ENCODE data around the gene SLC6A4. TPM values are rescaled to one million over a fixed set of nuclear protein-coding genes. Genes with fewer than 3 reads are reported as not detected.

The SLC6A4 gene
- total and polyA plus RNA-seq, 10 of the 15 experiments (the other 5 are each of a cell fraction or from before 2014, with no cell fraction given) = 5.3 to 20.6 (median 10.1) TPM

GRCh38 chr17:30196504-30196903, 39.0 kb downstream of the SLC6A4 start (continued):
- TF ChIP-seq, protein P1, sequence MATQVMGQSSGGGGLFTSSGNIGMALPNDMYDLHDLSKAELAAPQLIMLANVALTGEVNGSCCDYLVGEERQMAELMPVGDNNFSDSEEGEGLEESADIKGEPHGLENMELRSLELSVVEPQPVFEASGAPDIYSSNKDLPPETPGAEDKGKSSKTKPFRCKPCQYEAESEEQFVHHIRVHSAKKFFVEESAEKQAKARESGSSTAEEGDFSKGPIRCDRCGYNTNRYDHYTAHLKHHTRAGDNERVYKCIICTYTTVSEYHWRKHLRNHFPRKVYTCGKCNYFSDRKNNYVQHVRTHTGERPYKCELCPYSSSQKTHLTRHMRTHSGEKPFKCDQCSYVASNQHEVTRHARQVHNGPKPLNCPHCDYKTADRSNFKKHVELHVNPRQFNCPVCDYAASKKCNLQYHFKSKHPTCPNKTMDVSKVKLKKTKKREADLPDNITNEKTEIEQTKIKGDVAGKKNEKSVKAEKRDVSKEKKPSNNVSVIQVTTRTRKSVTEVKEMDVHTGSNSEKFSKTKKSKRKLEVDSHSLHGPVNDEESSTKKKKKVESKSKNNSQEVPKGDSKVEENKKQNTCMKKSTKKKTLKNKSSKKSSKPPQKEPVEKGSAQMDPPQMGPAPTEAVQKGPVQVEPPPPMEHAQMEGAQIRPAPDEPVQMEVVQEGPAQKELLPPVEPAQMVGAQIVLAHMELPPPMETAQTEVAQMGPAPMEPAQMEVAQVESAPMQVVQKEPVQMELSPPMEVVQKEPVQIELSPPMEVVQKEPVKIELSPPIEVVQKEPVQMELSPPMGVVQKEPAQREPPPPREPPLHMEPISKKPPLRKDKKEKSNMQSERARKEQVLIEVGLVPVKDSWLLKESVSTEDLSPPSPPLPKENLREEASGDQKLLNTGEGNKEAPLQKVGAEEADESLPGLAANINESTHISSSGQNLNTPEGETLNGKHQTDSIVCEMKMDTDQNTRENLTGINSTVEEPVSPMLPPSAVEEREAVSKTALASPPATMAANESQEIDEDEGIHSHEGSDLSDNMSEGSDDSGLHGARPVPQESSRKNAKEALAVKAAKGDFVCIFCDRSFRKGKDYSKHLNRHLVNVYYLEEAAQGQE (IDR thresholded peaks at IDR 0.05; ENCODE audit: low read depth, low read length) = no peak
- TF ChIP-seq BACH1 (IDR thresholded peaks at IDR 0.05; ENCODE audit: borderline replicate concordance) = no peak
- TF ChIP-seq, protein P2, sequence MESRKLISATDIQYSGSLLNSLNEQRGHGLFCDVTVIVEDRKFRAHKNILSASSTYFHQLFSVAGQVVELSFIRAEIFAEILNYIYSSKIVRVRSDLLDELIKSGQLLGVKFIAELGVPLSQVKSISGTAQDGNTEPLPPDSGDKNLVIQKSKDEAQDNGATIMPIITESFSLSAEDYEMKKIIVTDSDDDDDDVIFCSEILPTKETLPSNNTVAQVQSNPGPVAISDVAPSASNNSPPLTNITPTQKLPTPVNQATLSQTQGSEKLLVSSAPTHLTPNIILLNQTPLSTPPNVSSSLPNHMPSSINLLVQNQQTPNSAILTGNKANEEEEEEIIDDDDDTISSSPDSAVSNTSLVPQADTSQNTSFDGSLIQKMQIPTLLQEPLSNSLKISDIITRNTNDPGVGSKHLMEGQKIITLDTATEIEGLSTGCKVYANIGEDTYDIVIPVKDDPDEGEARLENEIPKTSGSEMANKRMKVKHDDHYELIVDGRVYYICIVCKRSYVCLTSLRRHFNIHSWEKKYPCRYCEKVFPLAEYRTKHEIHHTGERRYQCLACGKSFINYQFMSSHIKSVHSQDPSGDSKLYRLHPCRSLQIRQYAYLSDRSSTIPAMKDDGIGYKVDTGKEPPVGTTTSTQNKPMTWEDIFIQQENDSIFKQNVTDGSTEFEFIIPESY (IDR thresholded peaks at IDR 0.05) = no peak

- FAIRE-seq = no peak
- intact Hi-C loops (cut with micrococcal nuclease; ENCODE audit: unreplicated experiment) = no loop called here
- SMC1A ChIA-PET (ENCODE audit: uncharacterized antibody, unreplicated experiment) = interaction anchor here (0.7 to 2.9 kb wide), 5 partner anchors 12 to 85 kb away, joined by 3 to 9 read pairs (median 3); no protein-coding TSS in a partner anchor
- Histone ChIP-seq H3K36me3 (ENCODE audit: control insufficient read depth in 2 of 2, insufficient read depth in 2 of 2, low read length in 1 of 2) (no peaks in the 10 kb centered on the region; a peak in 1 of 4 replicates), H4K20me1 (ENCODE audit: control insufficient read depth, insufficient read depth) (no peaks in the 10 kb centered on the region), H3K4me1 (ENCODE audit: control insufficient read depth, insufficient read depth, low read length) (no peaks in the 10 kb centered on the region), H3K4me2 (ENCODE audit: control insufficient read depth, insufficient read depth) (no peak overlapping the region), H3K4me3 (no peak overlapping the region), H3K27ac (ENCODE audit: control insufficient read depth, insufficient read depth) (no peak overlapping the region), H3K9ac (ENCODE audit: control insufficient read depth, insufficient read depth, low read length) (no peak overlapping the region), H3K27me3 (replicated peaks in 1 of 2; ENCODE audit: control insufficient read depth in 2 of 2, insufficient read depth in 2 of 2, low read length in 1 of 2) (no peaks in the 10 kb centered on the region), H3K9me3 (replicated peaks; ENCODE audit: control insufficient read depth, insufficient read depth, low read length) (no peaks in the 10 kb centered on the region), H3K79me2 (ENCODE audit: control insufficient read depth, insufficient read depth, low read length) (no peaks in the 10 kb centered on the region), H2AFZ (ENCODE audit: control insufficient read depth, low read depth, low read length) (no peak overlapping the region)
- no peak for ATAC-seq
- RAD21 ChIA-PET (ENCODE audit: unreplicated experiment) = interaction anchor here (0.8 to 1.4 kb wide), 3 partner anchors 66 to 149 kb away, joined by 3 to 4 read pairs (median 3); no protein-coding TSS in a partner anchor
- WGBS (ENCODE audit: insufficient coverage, insufficient replicate concordance, low lambda C conversion rate, missing lambda C conversion rate) = 78% methylated on average over 2 of the region's 2 CpGs
- no peak for DNase-seq (ENCODE audit: low read depth, low spot score)
- CTCF ChIA-PET = interaction anchor here (1.0 kb wide), 2 partner anchors 66 to 119 kb away, joined by 3 to 4 read pairs; no protein-coding TSS in a partner anchor
- TF ChIP-seq NFYB (IDR thresholded peaks at IDR 0.05; ENCODE audit: insufficient read depth, low read depth, low read length) = peak; percentile 65
- no peak for TF ChIP-seq ETV6 (conservative IDR thresholded peaks at IDR 0.05 in 1 of 2, IDR thresholded peaks at IDR 0.05 in 1 of 2; ENCODE audit: borderline replicate concordance in 1 of 2, low read depth in 1 of 2)
- peak; percentile 52; the same call in 1 of the 2 replicates for TF ChIP-seq RFX5 (IDR thresholded peaks at IDR 0.05; ENCODE audit: low read depth, low read length)
- no TSS peak for BruUV-seq (replicated peaks)
- in situ Hi-C loops (cut with MboI) = no loop called here
- POLR2A ChIA-PET = interaction anchor here (0.5 kb wide), 1 partner anchor 106 kb away, joined by 3 read pairs; no protein-coding TSS in a partner anchor
Measured at GRCh38 chr17:30191072-30191471, 44.4 kb downstream of the SLC6A4 start.
